PFSK-1 (cell line): ENCODE measurements around the gene OVOL1.

Experiments used
- POLR2AphosphoS5 ChIP-seq: IDR thresholded peaks from 2 replicates; pipeline ENCODE4 v1.6.1; 2012; ENCODE audit warnings: low read depth, mild to moderate bottlenecking, control low read depth, low read length, moderate library complexity
- TAF1 ChIP-seq: IDR thresholded peaks from 2 replicates; pipeline ENCODE4 v1.6.1; 2012; ENCODE audit warnings: low read length, control low read depth, borderline replicate concordance; ENCODE audit not compliant: insufficient read depth
- TF ChIP-seq, protein P1 (sequence below), 2 experiments: IDR thresholded peaks; 2 replicates each; pipeline versions ENCODE4 v1.6.1 to v1.8.0; 2011 to 2012; ENCODE audit warnings: low read depth in 2 of 2, low read length in 2 of 2, control low read depth in 1 of 2, inconsistent platforms in 1 of 2, mild to moderate bottlenecking in 1 of 2, moderate library complexity in 1 of 2; ENCODE audit not compliant: insufficient read depth in 1 of 2

DNA sequence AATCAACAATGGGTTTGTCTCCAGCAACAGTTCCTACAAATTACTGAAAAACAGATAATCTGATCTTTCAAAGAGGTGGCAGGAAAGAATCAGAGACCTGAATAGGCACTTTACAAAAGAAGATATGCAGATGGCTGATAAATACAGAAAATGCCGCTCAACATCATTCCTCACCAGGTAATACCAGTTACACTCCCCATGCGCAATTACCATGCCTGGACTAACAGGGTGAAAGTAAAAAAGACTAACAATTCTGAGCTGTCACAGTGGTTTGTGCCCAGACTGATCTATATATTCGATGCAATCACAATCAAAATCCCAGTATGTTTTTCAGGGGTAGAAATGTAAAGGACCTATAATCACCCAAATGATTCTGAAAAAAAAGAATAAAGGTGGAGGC is 56.9 kb downstream of the OVOL1 start:
- TF ChIP-seq, protein P1, sequence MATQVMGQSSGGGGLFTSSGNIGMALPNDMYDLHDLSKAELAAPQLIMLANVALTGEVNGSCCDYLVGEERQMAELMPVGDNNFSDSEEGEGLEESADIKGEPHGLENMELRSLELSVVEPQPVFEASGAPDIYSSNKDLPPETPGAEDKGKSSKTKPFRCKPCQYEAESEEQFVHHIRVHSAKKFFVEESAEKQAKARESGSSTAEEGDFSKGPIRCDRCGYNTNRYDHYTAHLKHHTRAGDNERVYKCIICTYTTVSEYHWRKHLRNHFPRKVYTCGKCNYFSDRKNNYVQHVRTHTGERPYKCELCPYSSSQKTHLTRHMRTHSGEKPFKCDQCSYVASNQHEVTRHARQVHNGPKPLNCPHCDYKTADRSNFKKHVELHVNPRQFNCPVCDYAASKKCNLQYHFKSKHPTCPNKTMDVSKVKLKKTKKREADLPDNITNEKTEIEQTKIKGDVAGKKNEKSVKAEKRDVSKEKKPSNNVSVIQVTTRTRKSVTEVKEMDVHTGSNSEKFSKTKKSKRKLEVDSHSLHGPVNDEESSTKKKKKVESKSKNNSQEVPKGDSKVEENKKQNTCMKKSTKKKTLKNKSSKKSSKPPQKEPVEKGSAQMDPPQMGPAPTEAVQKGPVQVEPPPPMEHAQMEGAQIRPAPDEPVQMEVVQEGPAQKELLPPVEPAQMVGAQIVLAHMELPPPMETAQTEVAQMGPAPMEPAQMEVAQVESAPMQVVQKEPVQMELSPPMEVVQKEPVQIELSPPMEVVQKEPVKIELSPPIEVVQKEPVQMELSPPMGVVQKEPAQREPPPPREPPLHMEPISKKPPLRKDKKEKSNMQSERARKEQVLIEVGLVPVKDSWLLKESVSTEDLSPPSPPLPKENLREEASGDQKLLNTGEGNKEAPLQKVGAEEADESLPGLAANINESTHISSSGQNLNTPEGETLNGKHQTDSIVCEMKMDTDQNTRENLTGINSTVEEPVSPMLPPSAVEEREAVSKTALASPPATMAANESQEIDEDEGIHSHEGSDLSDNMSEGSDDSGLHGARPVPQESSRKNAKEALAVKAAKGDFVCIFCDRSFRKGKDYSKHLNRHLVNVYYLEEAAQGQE (IDR thresholded peaks at IDR 0.05; ENCODE audit: insufficient read depth in 1 of 2, low read depth in 2 of 2, low read length in 2 of 2): no peak
- TF ChIP-seq POLR2AphosphoS5 (no peak), TAF1 (no peak)
